Mononuclear cell (primary cell): ENCODE measurements around the gene CLCN5. TPM values are rescaled to one million over a fixed set of nuclear protein-coding genes. Genes with fewer than 3 reads are reported as not detected.

Experiments
- H3K27me3 ChIP-seq: 2 replicates; pipeline ENCODE4 v1.6.0; 2011; ENCODE audit warnings: low read length, control low read depth; ENCODE audit not compliant: insufficient read depth
- H3K4me1 ChIP-seq: 2 replicates; pipeline ENCODE4 v1.5.1; 2011; ENCODE audit warnings: mild to moderate bottlenecking, low read length, control low read depth; ENCODE audit not compliant: insufficient read depth
- H3K4me3 ChIP-seq: 2 replicates; pipeline ENCODE4 v1.5.1; 2011; ENCODE audit warnings: mild to moderate bottlenecking, low read length, moderate library complexity
- H3K9me3 ChIP-seq: 2 replicates; pipeline ENCODE4 v1.5.1; 2011; ENCODE audit warnings: low read depth, mild to moderate bottlenecking, control low read depth, low read length
- total RNA-seq: library from RNA; depleted of rRNA; stranded (reverse); fragments of >200 nt; gene quantifications from one replicate; pipeline ENCODE4 v1.2.3, GENCODE V29; 2012

The CLCN5 gene
- total RNA-seq, 1 donor = 2.5 TPM

DNA sequence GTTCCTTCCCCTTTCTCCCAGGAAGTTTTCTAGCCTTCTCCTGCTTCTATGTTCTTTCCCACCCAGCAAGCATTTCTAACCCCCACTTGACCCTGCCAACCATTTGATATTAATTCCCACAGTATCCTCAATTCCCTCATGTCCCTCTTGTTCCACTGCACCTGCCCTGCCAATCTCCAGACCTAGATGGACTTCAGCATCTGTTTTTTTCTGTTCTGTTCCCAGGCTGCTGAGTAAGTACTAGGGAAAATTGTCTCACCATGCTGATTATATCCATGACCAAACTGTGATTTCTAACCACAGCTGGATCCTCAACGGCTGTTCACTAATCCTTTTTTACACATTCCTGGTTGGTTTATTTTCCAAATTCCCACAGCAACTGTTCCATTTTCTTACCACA, 37.7 kb downstream of the CLCN5 start:
- Histone ChIP-seq H3K4me1 (peaks cover 18% of the 10 kb centered on the region), H3K27me3 (no peaks in the 10 kb centered on the region), H3K9me3 (no peaks in the 10 kb centered on the region), H3K4me3 (no peak overlapping the region)

GRCh38 chrX:49970674-49971073, 48.3 kb downstream of the CLCN5 start:
- H3K4me3 ChIP-seq = no peak overlapping the region
- H3K9me3 ChIP-seq = no peaks in the 10 kb centered on the region
- H3K27me3 ChIP-seq = no peaks in the 10 kb centered on the region
- H3K4me1 ChIP-seq = no peaks in the 10 kb centered on the region

GRCh38 chrX:49972328-49972860, 50.0 kb downstream of the CLCN5 start:
- no peaks in the 10 kb centered on the region for H3K9me3 ChIP-seq
- H3K27me3 ChIP-seq = no peaks in the 10 kb centered on the region
- H3K4me1 ChIP-seq = no peaks in the 10 kb centered on the region
- H3K4me3 ChIP-seq = no peak overlapping the region

GRCh38 chrX:49976682-49977197, 54.3 kb downstream of the CLCN5 start:
- Histone ChIP-seq H3K9me3 (no peaks in the 10 kb centered on the region), H3K4me1 (peaks cover 6% of the 10 kb centered on the region), H3K4me3 (no peak overlapping the region), H3K27me3 (no peaks in the 10 kb centered on the region)

- Histone ChIP-seq H3K27me3 (no peaks in the 10 kb centered on the region), H3K4me3 (no peak overlapping the region), H3K9me3 (no peaks in the 10 kb centered on the region), H3K4me1 (peaks cover 6% of the 10 kb centered on the region)
Measured at GRCh38 chrX:49977319-49978090, 55.1 kb downstream of the CLCN5 start.

DNA sequence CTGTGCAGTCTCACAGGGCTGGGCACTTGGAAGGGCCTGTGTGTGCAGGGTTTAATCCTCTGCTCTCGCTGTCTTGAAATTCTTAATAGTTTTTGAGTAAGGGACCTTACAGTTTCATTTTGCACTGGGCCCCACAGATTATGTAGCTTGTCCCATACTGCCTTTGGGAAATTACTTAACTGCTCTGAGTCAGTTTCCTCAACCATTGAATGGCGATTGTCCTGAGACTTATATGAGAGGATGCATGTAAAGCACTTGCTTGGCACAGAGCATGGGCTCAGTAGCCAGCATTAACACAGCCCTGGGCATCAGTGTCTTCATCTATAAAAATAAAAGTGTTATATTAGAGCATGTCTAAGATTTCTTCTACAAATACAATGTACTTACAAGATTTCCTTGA, 55.8 kb downstream of the CLCN5 start:
- Histone ChIP-seq H3K4me1 (peaks cover 6% of the 10 kb centered on the region), H3K9me3 (no peaks in the 10 kb centered on the region), H3K4me3 (no peak overlapping the region), H3K27me3 (no peaks in the 10 kb centered on the region)

GRCh38 chrX:49986058-49986457, 63.7 kb downstream of the CLCN5 start:
- Histone ChIP-seq H3K27me3 (no peaks in the 10 kb centered on the region), H3K9me3 (no peaks in the 10 kb centered on the region), H3K4me3 (no peak overlapping the region), H3K4me1 (no peaks in the 10 kb centered on the region)

GRCh38 chrX:49987651-49988050, 65.3 kb downstream of the CLCN5 start:
- Histone ChIP-seq H3K27me3 (no peaks in the 10 kb centered on the region), H3K9me3 (no peaks in the 10 kb centered on the region), H3K4me1 (no peaks in the 10 kb centered on the region), H3K4me3 (no peak overlapping the region)

DNA sequence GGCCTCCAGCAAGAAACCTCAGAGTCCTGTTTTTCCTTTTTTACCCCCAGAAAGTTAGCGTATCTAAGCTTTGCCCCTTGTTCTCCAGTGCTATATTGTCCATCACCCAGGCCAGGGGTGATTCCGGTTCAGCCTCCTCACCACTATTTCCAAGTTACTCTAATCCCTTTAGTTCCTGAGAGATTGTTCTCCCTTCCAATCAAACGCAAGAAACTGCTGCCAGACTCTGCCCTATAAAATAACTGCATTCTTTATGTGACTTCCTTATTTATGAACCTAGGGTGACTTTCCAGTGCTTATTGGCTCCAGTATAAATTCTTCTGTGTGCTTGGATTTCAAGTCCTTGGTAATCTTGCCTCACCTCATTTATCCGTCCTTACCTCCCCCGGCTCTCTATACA, 65.7 kb downstream of the CLCN5 start:
- H3K4me1 ChIP-seq = no peaks in the 10 kb centered on the region
- H3K4me3 ChIP-seq = no peak overlapping the region
- no peaks in the 10 kb centered on the region for H3K27me3 ChIP-seq
- H3K9me3 ChIP-seq = no peaks in the 10 kb centered on the region

- Histone ChIP-seq H3K27me3 (no peaks in the 10 kb centered on the region), H3K4me1 (no peaks in the 10 kb centered on the region), H3K9me3 (no peaks in the 10 kb centered on the region), H3K4me3 (no peak overlapping the region)
Measured at GRCh38 chrX:49991758-49992157, 69.4 kb downstream of the CLCN5 start.

GRCh38 chrX:49992853-49993252, 70.5 kb downstream of the CLCN5 start:
- H3K9me3 ChIP-seq = no peaks in the 10 kb centered on the region
- no peaks in the 10 kb centered on the region for H3K4me1 ChIP-seq
- H3K27me3 ChIP-seq = no peaks in the 10 kb centered on the region
- no peak overlapping the region for H3K4me3 ChIP-seq

GRCh38 chrX:49993661-49994060, 71.3 kb downstream of the CLCN5 start:
- Histone ChIP-seq H3K9me3 (no peaks in the 10 kb centered on the region), H3K4me1 (no peaks in the 10 kb centered on the region), H3K4me3 (no peak overlapping the region), H3K27me3 (no peaks in the 10 kb centered on the region)

- H3K4me3 ChIP-seq = no peak overlapping the region
- H3K4me1 ChIP-seq = no peaks in the 10 kb centered on the region
- H3K9me3 ChIP-seq = no peaks in the 10 kb centered on the region
- no peaks in the 10 kb centered on the region for H3K27me3 ChIP-seq
Measured at GRCh38 chrX:49995107-49995731, 72.8 kb downstream of the CLCN5 start.

DNA sequence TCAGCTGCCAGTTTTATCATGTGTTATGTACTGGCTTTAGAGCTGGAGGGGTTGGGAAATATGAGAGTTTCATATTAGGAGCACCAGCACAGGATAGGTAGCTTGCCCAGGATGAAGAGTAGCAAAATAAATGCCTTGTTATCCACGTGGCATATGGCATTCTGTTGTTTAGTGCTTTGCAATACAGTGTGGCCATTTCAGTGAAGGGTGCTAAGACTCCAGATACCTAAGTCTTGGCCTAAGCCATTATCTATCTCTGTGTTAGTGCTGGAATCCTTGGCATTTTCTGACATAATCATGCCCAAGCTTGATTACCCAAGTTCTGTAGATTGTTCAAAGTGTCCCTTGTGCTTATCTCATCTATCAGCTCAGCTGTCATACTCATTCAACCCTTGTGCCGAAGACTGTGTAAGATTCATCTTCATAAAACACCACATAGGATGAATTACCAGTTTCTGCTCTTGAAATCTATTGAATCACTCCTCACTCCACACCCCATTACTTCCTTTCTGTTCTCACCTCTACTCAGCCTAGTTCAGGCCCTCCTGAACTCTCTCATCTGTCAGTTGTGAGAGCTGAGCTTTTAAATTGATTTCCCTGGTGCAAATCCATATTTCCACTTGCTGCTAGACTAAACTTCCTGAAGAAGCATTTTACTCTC, 73.5 kb downstream of the CLCN5 start:
- Histone ChIP-seq H3K4me1 (peaks cover 5% of the 10 kb centered on the region), H3K9me3 (no peaks in the 10 kb centered on the region), H3K27me3 (no peaks in the 10 kb centered on the region), H3K4me3 (no peak overlapping the region)

DNA sequence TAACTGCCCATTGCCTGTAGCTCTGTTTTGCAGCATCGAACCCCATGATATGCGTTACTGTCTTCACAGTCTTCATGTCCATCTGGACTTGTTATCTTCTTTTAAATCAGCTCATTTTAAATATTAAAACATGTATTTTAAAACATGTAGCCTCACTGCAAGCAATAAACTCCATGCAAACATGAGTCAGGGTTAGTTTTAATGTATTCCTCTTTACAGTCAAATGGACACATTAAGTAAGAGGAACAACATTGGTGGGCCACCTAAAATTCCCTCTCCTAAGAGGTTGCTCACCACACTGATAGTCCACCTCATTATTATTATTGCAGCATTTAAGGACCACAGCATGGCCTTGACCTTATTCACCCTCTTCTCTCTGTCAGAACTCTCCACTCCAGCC, 74.1 kb downstream of the CLCN5 start:
- H3K9me3 ChIP-seq = no peaks in the 10 kb centered on the region
- H3K4me3 ChIP-seq = no peak overlapping the region
- peaks cover 8% of the 10 kb centered on the region for H3K4me1 ChIP-seq
- H3K27me3 ChIP-seq = no peaks in the 10 kb centered on the region
